Mucosa of rectum (tissue), 2 donors: ENCODE data around the gene LRRC51.

Experiments used
- H3K27ac ChIP-seq, 2 donors: one replicate each; pipeline ENCODE4 v1.7.0; 2013; ENCODE audit warnings: inconsistent platforms in 2 of 2, low read depth in 2 of 2, low read length in 2 of 2
- H3K27me3 ChIP-seq, 2 donors: one replicate each; pipeline ENCODE4 v1.7.0; 2013; ENCODE audit warnings: low read length in 2 of 2; ENCODE audit not compliant: control insufficient read depth in 2 of 2, insufficient read depth in 2 of 2
- H3K36me3 ChIP-seq, 2 donors: one replicate each; pipeline ENCODE4 v1.7.0; 2013; ENCODE audit warnings: low read length in 2 of 2; ENCODE audit not compliant: control insufficient read depth in 2 of 2, insufficient read depth in 2 of 2
- H3K4me1 ChIP-seq, 2 donors: one replicate each; pipeline ENCODE4 v1.7.0; 2013; ENCODE audit warnings: low read length in 2 of 2, mild to moderate bottlenecking in 1 of 2; ENCODE audit not compliant: control insufficient read depth in 2 of 2, insufficient read depth in 2 of 2
- H3K4me3 ChIP-seq, 2 donors: one replicate each; pipeline ENCODE4 v1.7.0; 2013; ENCODE audit warnings: low read length in 2 of 2
- H3K9ac ChIP-seq, 2 donors: one replicate each; pipeline ENCODE4 v1.7.0; 2013; ENCODE audit warnings: low read length in 2 of 2, low read depth in 1 of 2, mild to moderate bottlenecking in 1 of 2
- H3K9me3 ChIP-seq, 2 donors: one replicate each; pipeline ENCODE4 v1.7.0; 2013; ENCODE audit warnings: low read length in 2 of 2; ENCODE audit not compliant: control insufficient read depth in 2 of 2
- donor health status: healthy.
- donor health status: Normal muscosa, but diverticular disease.

LRRC51 gene

DNA sequence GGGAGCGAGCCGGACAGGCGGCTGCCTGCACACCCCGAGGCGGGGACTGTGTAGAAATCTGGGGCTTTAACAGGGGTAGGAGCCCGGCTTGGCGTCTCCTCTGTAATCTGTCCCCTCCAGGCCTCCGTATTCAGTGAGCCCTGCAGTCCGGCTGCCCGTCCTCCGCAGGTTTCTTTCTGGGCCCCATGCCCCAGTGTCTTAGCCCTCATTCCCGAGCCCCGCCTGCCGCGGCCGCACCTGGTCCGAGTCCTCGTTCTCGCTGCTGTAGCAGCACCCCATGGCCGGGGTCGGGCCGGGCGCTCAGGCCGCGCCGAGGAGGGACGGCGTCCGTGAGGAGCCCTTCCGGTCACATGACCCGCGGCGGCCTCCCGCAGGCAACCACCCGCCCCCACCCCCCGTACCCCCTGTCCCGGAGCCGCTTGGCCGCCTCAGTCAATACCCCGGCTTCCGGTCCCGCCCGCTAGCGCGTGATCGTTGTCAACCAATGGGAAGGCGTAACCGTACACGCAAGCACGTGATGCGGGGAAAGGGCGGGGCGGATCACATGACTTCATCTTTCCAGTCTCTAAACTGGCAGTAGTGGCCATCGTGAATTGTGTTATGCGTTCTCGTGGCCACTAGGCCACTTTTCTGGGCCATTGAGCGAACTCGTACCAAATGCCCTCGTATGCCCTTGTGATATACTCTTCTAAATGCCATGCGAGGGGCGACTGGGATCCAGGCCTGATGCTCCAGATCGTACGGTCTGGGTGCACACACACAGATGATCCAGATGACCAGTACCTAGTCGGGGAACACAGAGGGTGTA, 22.5 kb downstream of the LRRC51 start, which contains the start of gene LAMTOR1:
Gene LAMTOR1 (minus strand): TSS at position 352 of the 808 bp plus-strand sequence. CDS start 73 bp downstream, at position 279.
- H3K9ac ChIP-seq = peak within 1 kb of the TSS; percentile 91 to 96
- no peaks in the 10 kb centered on the region for H3K9me3 ChIP-seq
- no peaks in the 10 kb centered on the region for H3K27me3 ChIP-seq
- H3K27ac ChIP-seq = peak within 1 kb of the TSS; percentile 87 to 95
- H3K4me1 ChIP-seq = peaks cover 24 to 25% of the 10 kb centered on the region in 2 donors
- peak within 1 kb of the TSS; percentile 81 to 90 for H3K4me3 ChIP-seq
- peaks cover 16 to 23% of the 10 kb centered on the region in 2 donors for H3K36me3 ChIP-seq

DNA sequence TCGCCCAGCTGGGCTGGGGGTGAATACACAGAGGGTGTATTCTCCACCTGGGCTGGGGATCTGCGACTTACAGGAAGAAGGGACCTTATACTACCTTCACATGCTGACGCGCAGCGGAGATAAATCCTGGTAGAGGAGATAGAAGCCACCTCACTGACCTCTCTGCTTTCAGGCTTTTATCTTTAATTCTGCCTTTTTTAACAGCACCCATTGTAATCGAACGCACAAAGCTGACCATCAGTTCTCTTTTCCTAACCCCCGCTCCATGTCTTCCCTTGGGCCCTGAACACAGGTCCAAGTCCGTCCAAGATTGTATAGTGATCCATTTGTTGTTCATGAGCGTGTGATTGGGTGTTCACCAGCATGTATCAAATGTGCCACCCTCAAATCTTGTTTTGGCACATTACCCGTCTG, 23.1 kb downstream of the LRRC51 start:
- Histone ChIP-seq H3K27ac (peak overlapping the region; percentile 87 to 95), H3K4me1 (peaks cover 24 to 25% of the 10 kb centered on the region in 2 donors), H3K4me3 (peak overlapping the region; percentile 71 to 81), H3K9ac (peak overlapping the region; percentile 48 to 58), H3K27me3 (no peaks in the 10 kb centered on the region), H3K9me3 (no peaks in the 10 kb centered on the region), H3K36me3 (peaks cover 10 to 16% of the 10 kb centered on the region in 2 donors)

GRCh38 chr11:72105888-72106287, 25.2 kb downstream of the LRRC51 start, which contains the start of gene TOMT:
TSS of gene TOMT (plus strand) at chr11:72105924. CDS start at chr11:72105952, 28 bp downstream.
- peaks cover 19 to 24% of the 10 kb centered on the region in 2 donors for H3K4me1 ChIP-seq
- no peaks in the 10 kb centered on the region for H3K27me3 ChIP-seq
- peaks cover 0 to 9% of the 10 kb centered on the region in 2 donors for H3K36me3 ChIP-seq
- H3K9ac ChIP-seq = no peak within 1 kb of the TSS
- H3K4me3 ChIP-seq = no peak within 1 kb of the TSS
- no peaks in the 10 kb centered on the region for H3K9me3 ChIP-seq
- H3K27ac ChIP-seq = no peak within 1 kb of the TSS

GRCh38 chr11:72111300-72112142, 30.9 kb downstream of the LRRC51 start:
- Histone ChIP-seq H3K9me3 (no peaks in the 10 kb centered on the region), H3K27me3 (no peaks in the 10 kb centered on the region), H3K4me3 (peak overlapping the region; percentile 94 to 96), H3K9ac (peak overlapping the region; percentile 91 to 95), H3K27ac (peak overlapping the region; percentile 96 to 99), H3K4me1 (peaks cover 8 to 14% of the 10 kb centered on the region in 2 donors), H3K36me3 (peaks cover 0 to 9% of the 10 kb centered on the region in 2 donors)

DNA sequence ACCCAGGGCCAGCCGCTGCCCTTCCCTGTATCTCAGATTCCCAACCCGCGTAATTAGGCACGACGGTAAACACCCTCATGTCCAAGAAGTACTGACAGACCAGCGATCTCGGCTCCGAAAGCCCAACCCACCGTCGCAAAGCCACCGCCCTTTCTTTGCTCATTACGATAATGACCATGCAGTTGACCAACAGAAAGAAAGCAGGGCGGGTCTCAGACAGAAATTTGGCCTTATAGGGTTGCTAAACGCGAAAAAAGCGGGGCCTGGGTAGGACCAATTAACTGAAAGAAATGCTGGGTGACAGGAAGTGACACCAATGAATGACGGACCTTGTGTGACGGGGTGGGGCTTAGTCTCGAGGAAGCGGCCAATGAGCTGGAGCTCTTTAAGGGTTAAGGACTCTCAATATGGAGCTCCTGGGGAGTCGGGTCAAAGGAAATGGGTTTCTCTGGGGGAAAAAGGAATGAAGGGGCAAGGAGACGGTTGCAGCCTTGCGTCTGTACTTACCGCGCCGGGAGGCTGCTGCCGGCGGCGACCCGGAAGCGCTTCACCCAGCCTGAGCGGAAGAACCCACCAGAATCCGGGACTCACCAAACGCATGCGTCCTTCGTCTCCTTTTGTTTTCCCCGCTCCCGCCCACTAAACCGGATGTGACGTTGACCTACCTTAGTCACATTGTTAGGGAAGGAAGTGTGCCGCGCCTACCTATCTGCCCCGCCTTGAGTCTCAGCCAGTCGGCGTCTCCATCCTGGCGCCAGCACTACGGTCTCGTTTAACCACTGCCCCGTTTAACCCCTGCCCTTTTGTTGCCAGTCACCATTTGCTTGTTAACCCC, 31.7 kb downstream of the LRRC51 start, which contains the start of gene ANAPC15:
Gene ANAPC15 (minus strand): TSS at position 553 of the 835 bp plus-strand sequence. CDS start 1,419 bp downstream, outside the sequence.
- no peaks in the 10 kb centered on the region for H3K27me3 ChIP-seq
- peaks cover 8 to 14% of the 10 kb centered on the region in 2 donors for H3K4me1 ChIP-seq
- peak within 1 kb of the TSS; percentile 96 to 99 for H3K27ac ChIP-seq
- peak within 1 kb of the TSS; percentile 91 to 95 for H3K9ac ChIP-seq
- H3K9me3 ChIP-seq = no peaks in the 10 kb centered on the region
- H3K4me3 ChIP-seq = peak within 1 kb of the TSS; percentile 94 to 96
- H3K36me3 ChIP-seq = peaks cover 0 to 9% of the 10 kb centered on the region in 2 donors

DNA sequence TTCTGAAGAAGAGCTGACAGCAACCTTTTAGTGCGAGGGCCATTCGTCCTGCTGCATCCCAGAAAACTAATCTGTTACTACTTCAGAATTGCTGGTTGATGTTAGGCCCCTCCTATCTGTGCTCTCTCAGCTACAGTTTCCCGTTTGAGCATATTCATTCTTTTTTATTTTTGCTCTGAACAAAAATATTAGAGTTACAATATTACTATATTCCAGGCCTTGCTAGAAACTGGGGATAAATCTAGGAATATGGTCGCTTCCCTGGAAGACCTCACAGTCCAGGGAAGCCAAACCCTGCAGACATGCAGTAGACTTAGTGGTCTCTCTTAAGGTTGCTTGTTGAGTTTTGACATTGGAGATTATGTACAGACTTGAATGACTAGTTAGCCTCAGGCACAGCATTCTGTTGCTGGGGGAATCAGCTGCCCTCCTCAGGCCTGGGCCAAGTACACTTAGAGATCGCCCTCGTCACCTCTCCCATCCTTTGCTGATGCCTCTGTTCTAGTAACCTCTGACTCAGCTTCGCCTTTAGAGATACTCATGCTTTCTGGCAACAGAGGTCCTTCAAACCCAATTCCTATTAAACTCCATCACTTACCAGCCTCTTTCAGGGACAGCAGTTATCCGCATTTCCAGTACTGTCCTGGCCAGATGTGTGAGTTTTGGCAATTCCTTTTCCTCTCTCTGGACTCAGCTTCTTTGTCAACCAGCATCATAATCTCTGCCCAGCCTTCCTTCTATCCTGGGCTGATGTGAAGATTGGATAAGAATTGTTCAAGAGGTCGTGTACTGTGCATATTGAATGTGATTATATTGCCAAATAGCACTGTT, 32.5 kb downstream of the LRRC51 start:
- H3K4me1 ChIP-seq = peaks cover 8 to 14% of the 10 kb centered on the region in 2 donors
- peaks cover 0 to 9% of the 10 kb centered on the region in 2 donors for H3K36me3 ChIP-seq
- H3K27me3 ChIP-seq = no peaks in the 10 kb centered on the region
- peak overlapping the region; percentile 94 to 96 for H3K4me3 ChIP-seq
- peak overlapping the region; percentile 96 to 99 for H3K27ac ChIP-seq
- H3K9ac ChIP-seq = peak overlapping the region; percentile 91 to 95
- no peaks in the 10 kb centered on the region for H3K9me3 ChIP-seq

GRCh38 chr11:72114570-72114969, 33.9 kb downstream of the LRRC51 start:
- no peak overlapping the region for H3K4me3 ChIP-seq
- no peaks in the 10 kb centered on the region for H3K9me3 ChIP-seq
- peaks cover 8 to 14% of the 10 kb centered on the region in 2 donors for H3K4me1 ChIP-seq
- H3K27ac ChIP-seq = no peak overlapping the region
- H3K27me3 ChIP-seq = no peaks in the 10 kb centered on the region
- H3K9ac ChIP-seq = no peak overlapping the region
- H3K36me3 ChIP-seq = peaks cover 0 to 4% of the 10 kb centered on the region in 2 donors

- Histone ChIP-seq H3K4me3 (no peak overlapping the region), H3K9me3 (no peaks in the 10 kb centered on the region), H3K9ac (no peak overlapping the region), H3K4me1 (peaks cover 7 to 11% of the 10 kb centered on the region in 2 donors), H3K36me3 (no peaks in the 10 kb centered on the region), H3K27ac (no peak overlapping the region), H3K27me3 (no peaks in the 10 kb centered on the region)
Observed at GRCh38 chr11:72116019-72116755, 35.5 kb downstream of the LRRC51 start.
